Measurements from ENCODE around the gene VSTM2B.

- no peak for TF ChIP-seq CTCF (IDR thresholded peaks at IDR 0.05)
- TF ChIP-seq RFX5 (IDR thresholded peaks at IDR 0.05; ENCODE audit: low read length) = no peak
- TF ChIP-seq RAD21 (IDR thresholded peaks at IDR 0.05; ENCODE audit: low read length) = no peak
These were observed 15.0 kb upstream of the VSTM2B start for GRCh38 chr19:29510701-29511265.
